GM18907 (cell line): ENCODE measurements around the gene CCDC141.

Experiments used
- ATAC-seq: cut with Tn5 transposase; IDR thresholded peaks from one replicate; pipeline ENCODE4 v1.9.1; 2021; ENCODE audit warnings: mild to moderate bottlenecking, moderate library complexity; ENCODE audit not compliant: unreplicated experiment

CCDC141 gene

GRCh38 chr2:178873912-178874311, 176.0 kb downstream of the CCDC141 start:
- ATAC-seq = no peak

DNA sequence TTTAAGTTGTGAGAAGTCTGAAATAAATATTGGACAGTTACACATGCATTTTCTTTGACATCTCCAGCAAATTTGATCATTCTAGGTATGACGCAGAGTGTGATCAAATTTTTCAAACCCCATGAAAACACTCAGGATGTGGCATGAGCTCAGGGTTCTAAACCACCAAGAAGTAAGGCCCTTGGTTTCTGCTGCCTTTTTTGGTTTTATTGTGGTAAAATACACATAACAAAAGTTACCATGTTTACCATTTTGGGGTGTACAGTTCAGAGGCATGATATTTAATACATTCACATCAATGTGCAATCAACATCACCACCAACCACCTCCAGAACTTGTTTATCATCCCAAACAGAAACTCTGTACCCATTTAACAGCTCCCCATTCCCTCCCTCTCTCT, 178.4 kb downstream of the CCDC141 start:
- ATAC-seq = no peak

- no peak for ATAC-seq
Observed at GRCh38 chr2:178870703-178871102, 179.2 kb downstream of the CCDC141 start.

DNA sequence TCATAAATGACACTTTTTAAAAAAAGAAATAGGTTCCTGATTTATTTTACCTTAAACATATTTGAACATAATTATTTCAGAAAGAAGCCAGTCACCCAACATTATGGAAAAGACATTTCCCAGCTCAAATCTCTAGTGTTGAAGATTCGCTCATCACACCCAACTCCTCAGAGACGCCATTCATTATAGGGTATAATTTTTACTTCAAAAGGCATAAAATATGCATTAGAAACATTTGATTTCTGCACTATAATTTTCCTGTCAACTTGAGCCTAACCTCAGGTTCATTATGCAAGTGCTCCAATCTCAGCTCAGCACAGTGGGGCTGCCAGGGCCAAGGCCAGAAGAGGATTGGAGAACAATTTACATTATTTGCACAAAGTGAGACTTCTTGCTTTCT, 183.9 kb downstream of the CCDC141 start:
- no peak for ATAC-seq

DNA sequence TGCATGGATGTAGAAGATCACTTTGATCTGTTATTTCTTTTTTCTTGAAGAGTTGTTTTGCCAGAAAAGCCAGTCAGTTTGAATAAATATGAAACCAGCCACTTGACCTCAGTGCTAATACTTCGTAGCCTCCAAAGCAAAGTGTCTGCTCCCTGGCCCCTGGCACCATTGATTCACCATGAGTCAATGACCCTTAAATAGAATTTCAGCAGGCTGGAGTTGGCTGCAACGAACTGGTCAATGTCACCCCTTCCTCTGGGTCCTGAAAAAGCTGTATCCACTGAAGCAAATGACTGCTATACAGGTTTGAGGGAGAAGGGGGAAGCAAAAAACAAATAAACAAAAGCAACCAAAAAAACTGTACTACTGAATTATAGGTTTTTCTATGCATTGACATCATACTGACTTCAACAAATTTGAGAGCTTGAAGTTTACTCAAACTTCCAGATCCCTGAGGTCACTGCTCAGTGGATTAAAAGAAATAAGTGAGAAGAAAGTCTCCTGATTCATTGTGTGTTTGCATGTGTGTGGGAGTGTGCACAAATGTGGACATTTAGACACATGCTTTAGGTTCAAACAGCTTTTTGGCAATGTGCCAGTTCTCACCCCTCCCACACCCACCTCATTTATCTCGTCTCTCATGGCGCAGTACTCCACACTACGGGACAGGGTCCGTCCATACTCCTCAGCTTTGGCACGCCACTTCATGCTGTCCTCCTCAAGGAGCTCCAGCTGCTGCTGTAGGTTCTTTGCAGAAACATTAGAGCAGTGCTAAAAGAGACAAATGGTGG, 184.6 kb downstream of the CCDC141 start:
- no peak for ATAC-seq

DNA sequence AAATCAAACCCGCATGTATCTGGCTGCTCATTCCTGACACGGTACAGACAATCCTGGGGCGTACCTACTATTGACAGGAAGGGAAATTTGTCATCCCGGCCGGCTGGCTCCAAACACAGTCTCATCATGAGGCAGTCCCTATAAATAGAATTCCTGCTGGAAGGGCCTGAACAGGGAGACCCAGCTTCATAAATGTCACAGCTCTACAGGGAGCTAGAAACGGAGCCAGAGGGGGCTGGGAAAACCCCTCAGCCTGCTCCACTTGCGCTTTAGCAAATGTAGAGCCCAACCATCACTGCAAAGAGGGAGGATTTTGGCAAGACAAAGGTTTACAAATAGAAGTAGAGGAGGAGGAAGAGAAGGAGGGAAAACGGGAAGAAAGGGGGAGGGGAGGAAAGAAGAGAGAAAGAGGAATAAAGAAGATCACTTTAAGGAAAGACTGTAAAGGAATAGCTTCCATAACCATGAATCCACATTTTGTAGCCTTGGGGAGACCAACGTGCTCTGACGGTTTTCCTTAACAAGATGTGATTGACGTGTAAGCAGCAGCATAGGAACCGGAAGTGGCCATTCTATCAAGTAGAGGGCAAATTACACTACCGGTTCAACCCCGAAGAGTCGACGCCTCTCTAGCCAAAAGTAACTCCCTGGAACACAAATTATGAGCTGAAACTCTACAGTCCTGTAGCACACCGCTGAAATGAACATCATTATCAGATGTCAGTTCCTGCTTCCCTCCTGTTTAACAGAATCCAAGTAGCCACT, 185.9 kb downstream of the CCDC141 start:
- no peak for ATAC-seq

- no peak for ATAC-seq
Observed at GRCh38 chr2:178863130-178863855, 186.6 kb downstream of the CCDC141 start.

- ATAC-seq = no peak
Observed at GRCh38 chr2:178860551-178860950, 189.4 kb downstream of the CCDC141 start.

GRCh38 chr2:178859730-178860129, 190.2 kb downstream of the CCDC141 start:
- no peak for ATAC-seq

GRCh38 chr2:178858896-178859625, 190.9 kb downstream of the CCDC141 start:
- ATAC-seq = no peak

DNA sequence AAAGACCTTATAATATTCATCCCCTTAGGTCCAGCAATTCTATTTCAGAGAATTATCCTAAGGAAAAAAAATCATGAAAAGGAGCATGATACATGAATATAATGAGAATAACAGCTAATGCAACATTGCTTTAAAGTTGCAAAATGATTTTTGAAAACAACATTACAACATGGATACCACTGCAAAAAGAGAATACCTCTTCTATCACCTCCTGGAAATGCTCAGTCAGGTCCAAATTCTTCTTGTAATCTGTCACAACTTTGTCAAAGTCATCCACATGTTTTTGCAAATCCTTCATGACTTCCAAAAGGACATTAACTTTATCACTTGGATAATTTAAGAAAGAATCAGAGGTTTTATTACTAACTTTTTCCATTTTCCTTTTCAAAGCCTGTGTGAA, 194.8 kb downstream of the CCDC141 start:
- ATAC-seq = no peak

GRCh38 chr2:178848335-178848734, 201.6 kb downstream of the CCDC141 start:
- no peak for ATAC-seq

DNA sequence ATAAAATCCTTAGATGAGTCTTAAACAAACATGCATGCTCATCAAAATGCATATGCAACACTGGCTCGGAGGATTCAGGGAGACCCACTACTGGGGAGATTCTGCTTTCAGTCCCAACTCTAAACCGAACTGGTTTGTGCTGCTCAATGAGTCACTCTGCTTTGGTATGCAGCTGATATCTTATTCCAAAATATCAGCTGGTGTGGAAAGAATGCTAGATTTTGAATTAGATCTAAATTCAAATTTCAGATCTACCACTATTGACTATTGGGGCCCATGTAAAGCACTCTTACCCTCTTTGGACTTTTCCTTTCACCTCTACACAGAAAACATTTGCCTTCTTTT, 203.5 kb downstream of the CCDC141 start:
- ATAC-seq = no peak

- no peak for ATAC-seq
Observed at GRCh38 chr2:178845566-178846457, 204.1 kb downstream of the CCDC141 start.

- no peak for ATAC-seq
Observed at GRCh38 chr2:178844701-178845100, 205.2 kb downstream of the CCDC141 start.

DNA sequence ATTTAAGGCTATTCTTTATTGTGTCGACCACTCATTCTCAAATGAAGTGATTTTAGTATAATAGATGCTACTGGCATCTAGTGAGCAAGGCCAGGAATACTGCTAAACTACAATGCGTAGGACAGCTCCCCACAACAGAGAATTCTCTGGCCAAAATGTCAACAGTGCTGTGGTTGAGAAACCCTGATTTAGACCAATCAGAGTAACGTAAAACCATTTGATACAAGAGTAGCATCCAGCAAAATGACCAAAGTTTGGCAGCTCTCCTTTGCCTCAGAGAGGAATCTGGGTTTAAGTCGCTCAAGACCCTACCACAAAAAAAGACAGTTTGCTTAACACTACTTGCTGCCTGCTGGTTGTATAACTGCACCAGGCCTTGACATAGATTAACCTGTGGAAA, 205.7 kb downstream of the CCDC141 start:
- ATAC-seq = no peak

GRCh38 chr2:178843697-178844096, 206.2 kb downstream of the CCDC141 start:
- ATAC-seq = no peak

- no peak for ATAC-seq
Observed at GRCh38 chr2:178836807-178837206, 213.1 kb downstream of the CCDC141 start.

- no peak for ATAC-seq
Observed at GRCh38 chr2:178834086-178834485, 215.9 kb downstream of the CCDC141 start.

GRCh38 chr2:178833382-178833781, 216.6 kb downstream of the CCDC141 start:
- no peak for ATAC-seq
